GM20000 (cell line): ENCODE measurements around the gene RIT2.

Experiments
- DNase-seq: peaks from one replicate; pipeline ENCODE4 v3.0.0; 2012; ENCODE audit warnings: low spot score
- TF ChIP-seq, protein P1 (sequence below): IDR thresholded peaks from 2 replicates; pipeline ENCODE4 v1.5.1; 2012; ENCODE audit warnings: mild to moderate bottlenecking, control low read depth; ENCODE audit errors: extremely low read depth, missing control alignments

RIT2 gene

DNA sequence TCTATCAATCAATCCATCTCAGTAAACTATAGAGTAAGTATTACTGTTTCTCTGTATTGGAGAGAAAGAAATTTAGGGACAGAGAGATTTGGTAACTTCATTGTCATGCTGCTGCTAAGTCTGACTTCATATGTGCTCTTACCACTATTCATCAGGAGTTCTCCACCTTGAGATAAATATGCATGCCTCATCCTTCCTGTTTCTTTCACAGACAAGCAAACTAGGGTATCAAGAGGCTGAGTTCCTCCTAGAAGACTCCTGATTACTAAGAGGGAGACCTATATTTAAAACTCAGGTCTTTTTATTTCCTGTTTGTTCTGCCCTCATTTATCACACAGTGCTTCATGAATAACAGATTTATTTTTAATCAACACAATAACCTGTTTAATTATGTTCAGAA lies 34.1 kb downstream of the RIT2 start:
- TF ChIP-seq, protein P1, sequence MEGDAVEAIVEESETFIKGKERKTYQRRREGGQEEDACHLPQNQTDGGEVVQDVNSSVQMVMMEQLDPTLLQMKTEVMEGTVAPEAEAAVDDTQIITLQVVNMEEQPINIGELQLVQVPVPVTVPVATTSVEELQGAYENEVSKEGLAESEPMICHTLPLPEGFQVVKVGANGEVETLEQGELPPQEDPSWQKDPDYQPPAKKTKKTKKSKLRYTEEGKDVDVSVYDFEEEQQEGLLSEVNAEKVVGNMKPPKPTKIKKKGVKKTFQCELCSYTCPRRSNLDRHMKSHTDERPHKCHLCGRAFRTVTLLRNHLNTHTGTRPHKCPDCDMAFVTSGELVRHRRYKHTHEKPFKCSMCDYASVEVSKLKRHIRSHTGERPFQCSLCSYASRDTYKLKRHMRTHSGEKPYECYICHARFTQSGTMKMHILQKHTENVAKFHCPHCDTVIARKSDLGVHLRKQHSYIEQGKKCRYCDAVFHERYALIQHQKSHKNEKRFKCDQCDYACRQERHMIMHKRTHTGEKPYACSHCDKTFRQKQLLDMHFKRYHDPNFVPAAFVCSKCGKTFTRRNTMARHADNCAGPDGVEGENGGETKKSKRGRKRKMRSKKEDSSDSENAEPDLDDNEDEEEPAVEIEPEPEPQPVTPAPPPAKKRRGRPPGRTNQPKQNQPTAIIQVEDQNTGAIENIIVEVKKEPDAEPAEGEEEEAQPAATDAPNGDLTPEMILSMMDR, result no peak
- no peak for DNase-seq

DNA sequence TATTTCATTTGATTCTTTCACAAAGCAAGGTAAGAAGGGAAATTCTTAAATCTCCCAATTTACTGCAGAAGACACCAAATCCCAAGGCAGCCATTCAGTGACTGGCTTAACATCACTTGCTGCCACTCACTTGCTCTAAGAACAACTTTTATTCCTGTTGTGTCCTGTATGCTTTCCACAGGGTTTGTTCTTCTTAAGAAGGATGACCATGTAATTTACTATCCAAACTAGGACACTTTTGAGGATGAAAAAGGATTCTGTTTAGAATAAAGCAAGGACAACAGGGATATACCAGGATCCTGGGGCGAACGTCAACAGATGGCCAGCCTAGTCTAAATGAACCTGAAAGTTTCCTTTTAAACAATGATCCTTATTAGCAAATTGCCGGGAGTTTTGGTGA lies 34.8 kb downstream of the RIT2 start:
- DNase-seq, result no peak
- TF ChIP-seq, protein P1, result no peak

DNA sequence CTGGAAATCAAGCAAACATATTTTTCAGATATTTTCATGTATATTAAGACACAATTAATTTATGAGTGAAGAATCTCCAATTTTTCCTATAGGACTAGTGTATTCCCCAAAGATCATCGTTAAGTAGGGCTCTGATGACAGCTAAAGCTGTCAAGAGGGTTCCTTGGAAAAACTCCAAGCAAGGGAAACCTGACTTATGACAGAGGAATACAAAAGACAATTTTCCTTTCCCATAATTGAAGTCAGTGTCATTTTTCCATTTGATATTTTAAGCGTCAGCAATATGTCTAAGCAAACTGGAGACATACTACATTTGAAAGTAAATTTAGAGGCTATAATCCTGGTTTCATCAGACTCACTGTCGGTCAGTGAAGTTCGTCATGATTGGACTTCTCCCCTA lies 36.1 kb downstream of the RIT2 start:
- TF ChIP-seq, protein P1, result no peak
- DNase-seq, result no peak

- TF ChIP-seq, protein P1, result no peak
- no peak for DNase-seq
Observed at GRCh38 chr18:43078478-43079092, 36.9 kb downstream of the RIT2 start.

DNA sequence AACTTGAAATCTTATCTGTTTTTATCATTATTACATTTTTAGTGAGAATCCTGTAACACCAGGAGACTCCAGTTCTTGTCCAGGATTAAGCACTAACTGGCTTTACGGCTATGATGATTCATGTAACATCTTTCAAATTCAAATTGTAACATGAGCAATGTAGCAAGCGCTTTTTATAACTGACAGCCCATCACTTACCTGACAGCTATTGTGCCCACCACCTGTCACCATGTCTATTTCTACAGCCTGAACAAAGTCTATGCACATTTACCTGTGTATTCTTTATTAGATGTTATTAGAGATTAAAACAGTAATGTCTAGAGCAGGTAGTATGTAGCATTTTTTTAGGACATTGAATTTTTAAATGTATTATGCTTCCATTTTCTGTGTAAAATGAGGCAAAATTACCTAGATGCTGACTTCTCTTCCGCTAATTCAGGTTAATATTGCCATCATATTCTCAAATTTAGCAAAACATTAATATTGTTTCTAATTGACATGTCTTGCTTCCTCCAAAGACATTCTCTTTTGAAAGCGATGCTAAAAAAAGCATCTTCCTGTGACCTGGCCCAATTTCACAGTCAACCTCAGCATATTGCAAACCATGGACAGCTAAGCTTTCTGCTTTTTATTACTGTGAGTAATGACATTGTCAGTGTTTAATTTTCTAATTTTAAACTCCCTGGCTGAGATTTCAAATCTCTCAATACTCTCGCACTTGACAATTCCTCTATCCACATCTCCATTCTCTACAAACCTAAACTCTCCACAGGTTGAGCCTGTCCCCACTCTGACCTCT lies 37.8 kb downstream of the RIT2 start:
- no peak for DNase-seq
- TF ChIP-seq, protein P1, result no peak

DNA sequence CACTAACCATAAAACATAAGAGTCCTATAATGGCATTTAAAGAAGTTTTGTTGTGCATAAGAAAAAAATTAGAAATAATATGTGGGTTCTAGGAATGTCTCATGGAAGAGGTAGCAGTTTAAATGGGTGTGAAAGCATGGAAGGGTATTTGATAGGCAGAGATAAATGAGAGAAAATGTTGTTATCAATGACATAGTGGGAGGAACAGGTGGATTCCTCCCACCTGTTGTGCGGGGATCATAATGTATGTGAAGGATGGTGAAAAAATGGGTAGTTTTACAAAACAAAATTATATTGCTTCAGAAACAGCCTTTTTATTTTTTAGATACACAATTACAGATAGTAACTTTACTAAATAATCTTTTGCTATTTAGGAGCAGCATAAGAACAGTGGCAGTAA lies 41.7 kb downstream of the RIT2 start:
- no peak for DNase-seq
- TF ChIP-seq, protein P1, result no peak

GRCh38 chr18:43068781-43069180 lies 46.7 kb downstream of the RIT2 start:
- TF ChIP-seq, protein P1, result no peak
- no peak for DNase-seq
